GM18517 (cell line): ENCODE measurements around the gene ATP9B.

Source experiments
- ATAC-seq: cut with Tn5 transposase; IDR thresholded peaks from one replicate; pipeline ENCODE4 v1.9.1; 2021; ENCODE audit warnings: mild to moderate bottlenecking, moderate library complexity; ENCODE audit not compliant: unreplicated experiment

The ATP9B gene, protein sequence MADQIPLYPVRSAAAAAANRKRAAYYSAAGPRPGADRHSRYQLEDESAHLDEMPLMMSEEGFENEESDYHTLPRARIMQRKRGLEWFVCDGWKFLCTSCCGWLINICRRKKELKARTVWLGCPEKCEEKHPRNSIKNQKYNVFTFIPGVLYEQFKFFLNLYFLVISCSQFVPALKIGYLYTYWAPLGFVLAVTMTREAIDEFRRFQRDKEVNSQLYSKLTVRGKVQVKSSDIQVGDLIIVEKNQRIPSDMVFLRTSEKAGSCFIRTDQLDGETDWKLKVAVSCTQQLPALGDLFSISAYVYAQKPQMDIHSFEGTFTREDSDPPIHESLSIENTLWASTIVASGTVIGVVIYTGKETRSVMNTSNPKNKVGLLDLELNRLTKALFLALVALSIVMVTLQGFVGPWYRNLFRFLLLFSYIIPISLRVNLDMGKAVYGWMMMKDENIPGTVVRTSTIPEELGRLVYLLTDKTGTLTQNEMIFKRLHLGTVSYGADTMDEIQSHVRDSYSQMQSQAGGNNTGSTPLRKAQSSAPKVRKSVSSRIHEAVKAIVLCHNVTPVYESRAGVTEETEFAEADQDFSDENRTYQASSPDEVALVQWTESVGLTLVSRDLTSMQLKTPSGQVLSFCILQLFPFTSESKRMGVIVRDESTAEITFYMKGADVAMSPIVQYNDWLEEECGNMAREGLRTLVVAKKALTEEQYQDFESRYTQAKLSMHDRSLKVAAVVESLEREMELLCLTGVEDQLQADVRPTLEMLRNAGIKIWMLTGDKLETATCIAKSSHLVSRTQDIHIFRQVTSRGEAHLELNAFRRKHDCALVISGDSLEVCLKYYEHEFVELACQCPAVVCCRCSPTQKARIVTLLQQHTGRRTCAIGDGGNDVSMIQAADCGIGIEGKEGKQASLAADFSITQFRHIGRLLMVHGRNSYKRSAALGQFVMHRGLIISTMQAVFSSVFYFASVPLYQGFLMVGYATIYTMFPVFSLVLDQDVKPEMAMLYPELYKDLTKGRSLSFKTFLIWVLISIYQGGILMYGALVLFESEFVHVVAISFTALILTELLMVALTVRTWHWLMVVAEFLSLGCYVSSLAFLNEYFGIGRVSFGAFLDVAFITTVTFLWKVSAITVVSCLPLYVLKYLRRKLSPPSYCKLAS

DNA sequence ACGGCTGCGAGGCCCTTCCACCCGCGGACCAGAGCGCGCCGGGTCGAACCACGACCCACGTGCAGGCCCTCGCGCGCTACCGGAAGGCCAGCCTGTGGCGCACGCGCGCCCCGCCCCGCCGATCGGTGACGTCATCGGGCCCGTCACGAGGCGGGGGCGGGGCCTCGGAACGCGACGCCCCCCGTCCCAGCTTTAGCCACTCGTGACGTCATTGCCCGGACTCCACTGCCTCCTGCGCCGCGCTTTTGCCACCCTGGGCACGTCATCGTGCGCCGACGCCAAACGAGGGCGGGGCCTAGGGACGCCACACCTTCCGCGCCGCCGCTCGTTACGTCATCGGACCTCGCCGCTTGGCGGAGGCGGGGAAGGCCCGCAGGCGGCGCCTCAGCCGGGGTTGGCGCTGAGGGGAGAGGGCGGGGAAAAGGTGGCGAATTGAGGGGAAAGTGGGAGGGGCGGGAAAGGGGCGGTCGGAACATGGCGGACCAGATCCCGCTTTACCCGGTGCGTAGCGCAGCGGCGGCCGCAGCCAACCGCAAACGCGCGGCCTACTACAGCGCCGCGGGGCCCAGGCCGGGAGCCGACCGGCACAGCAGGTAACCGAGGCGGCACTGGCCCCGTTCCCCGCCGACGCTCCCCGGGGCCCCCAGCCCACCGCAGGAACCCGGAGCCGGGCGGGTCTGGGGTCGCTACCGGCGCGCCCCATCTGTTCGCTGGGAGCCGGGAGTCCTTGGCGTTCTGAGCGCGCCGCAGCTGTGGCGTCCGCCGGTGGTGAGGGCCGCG, at the start of gene ATP9B:
Gene ATP9B (plus strand): TSS at position 458 of the 780 bp plus-strand sequence. CDS start 17 bp downstream, at position 475.
- peak; percentile 76 for ATAC-seq

DNA sequence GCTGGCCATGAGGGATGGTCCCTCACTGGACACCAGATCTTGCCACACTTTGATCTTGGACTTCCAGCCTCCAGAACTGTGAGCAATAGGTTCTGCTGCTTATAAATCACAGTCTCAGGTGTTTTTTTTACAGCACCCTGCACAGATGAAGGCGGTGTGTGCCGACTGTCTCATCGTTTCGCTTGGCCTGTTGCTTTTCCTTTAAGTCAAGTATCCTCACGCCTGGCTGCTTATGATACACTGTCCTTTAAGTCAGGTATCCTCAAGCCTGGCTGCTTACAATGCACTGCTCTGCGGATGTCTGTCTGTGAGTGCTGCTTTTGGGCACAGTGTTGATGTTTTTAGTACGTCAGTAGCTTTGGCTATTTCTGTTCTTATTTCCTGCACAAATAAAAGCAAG, 49.3 kb upstream of the ATP9B start:
- ATAC-seq = no peak

DNA sequence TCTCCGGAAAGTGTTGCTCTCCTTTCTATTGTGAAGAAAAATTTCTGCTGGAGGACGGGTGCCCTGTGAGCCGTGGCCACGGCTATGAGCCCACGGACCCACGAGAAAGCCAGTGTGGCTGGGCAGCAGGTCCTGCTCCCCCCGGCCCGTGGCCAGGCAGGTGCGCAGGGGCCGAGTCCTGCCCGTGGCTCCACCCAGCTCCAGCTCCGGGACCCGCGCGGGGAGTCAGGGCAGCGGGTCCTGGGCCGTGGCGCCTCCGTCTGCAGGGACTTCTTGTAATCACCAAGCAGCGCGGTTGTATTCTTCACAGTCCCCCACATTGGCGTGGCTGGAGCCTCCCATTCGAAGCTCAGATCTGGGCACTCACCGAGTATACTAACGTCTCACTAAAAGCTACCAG, 46.6 kb upstream of the ATP9B start:
- no peak for ATAC-seq

DNA sequence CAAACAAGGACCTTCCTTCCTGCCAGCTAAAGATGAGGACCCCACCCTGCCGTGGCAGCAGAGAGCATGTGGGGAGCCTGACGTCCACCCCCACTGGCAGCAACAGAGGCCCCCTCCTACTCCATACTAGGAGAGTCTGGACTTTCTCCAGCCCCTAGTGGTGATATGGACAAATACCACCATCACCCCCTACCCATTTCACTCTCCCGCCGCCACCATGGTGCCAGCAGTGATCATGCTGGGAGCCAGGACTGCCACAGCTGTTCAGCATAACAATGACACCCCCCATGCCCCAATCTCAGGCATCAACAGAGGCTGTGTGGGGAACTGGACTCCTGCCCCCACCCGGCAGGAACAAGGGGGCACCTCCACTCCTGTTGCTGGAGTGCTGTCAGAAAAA, 42.7 kb upstream of the ATP9B start:
- no peak for ATAC-seq

DNA sequence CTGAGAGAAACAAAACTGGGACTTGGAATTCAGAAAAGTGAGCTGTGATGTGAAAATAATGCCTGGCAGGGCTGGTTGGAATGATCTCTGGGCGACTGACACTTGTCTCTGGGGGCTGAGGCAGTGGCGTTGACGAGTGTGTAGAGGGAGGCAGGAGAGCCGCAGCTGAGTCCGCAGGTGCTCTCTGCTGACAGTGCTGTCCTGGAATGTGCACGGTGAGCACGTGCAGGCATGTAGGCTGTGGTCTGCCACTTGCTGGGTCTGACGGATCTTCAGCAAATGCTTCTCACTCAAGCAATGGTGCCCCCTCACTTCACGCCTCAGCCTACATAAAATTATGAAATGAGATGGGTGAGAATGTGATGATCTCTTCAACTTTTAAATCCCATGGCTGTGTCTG, 38.5 kb upstream of the ATP9B start:
- no peak for ATAC-seq

DNA sequence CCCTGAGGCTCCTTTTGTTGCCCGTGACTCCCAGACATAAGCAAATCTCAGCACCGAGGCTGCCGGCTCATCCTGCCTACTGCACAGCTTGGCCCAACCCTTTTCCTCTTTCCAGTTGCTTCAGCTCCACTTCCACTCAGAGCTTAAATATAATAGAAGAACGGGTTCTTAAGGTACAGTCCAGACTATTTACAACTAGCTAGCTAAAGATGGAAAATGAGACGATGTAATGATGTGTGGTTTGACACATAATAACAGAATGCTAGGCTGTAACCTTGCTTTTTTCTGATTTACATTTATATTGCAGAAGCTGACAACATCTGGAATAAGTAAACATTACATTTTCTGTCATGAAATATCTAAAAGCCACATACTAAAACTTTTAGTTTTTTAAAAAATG, 26.9 kb upstream of the ATP9B start:
- no peak for ATAC-seq

DNA sequence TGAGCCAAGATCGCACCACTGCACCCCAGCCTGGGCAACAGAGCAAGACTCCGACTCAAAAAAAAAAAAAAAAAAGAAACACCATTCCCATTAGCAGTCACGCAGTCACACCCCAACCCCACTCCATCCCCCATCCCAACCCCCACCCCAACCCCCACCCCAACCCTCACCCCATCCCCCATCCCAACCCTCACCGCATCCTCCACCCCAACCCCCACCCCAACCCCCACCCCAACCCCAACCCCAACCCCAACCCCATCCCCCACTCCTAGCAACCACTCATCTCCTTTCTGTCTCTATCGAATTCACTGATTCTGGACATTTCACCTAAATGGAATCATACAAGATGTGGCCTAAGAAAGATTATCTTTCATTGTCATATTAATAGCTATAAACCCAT, 25.9 kb upstream of the ATP9B start:
- no peak for ATAC-seq

DNA sequence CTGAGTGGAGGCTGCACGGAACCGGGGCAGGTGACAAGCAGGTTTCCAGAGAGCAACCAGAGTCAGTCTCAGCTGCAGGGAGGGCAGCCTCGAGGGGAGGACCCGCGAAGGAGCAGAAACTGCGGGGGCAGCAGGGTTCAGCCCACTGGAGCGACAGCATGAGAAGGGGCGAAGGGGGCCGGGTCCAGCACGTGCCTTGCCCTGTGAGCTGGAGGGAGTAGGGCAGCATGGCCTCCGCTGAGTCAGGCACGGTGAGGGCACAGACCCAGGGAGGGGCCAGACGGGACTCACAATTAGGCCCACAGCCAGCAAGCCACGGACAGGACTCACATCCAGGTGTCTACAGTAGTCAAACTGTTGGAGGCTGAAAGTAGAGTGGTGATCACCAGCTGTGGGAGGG, 22.7 kb upstream of the ATP9B start:
- ATAC-seq = no peak

DNA sequence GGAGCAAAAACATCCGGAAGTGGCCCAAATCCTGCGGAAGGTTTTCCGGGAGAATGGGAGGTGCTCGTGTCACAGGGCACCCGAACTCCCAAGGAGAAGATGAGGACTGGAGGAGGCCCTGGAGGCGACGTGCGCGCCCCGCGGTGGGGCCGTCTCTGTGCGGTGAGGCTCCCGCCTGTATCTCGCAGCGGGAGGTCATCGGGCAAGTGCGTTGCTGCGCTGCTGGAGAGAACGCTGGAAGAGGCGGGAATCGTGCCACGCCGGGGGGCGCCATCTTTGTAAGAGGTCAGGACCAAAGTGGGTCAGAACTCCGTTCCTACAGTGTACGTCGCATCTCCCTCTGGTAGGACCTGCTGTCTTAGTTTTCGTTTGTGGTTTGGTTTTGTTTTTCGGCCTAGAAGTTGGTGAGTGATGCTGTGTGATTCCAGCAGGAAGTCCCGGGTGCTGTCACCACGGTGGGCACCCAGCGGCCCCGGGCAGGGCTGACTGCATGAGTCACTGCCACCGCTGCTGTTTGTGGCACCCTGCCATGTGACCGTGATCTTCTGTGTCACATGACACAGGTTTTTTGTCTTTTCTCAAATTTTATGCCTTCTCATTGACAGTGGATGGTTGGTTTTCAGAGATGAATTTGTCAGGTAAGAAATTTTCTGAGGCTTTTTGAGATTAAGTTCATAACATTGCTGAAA, 21.5 kb upstream of the ATP9B start:
- ATAC-seq = no peak

DNA sequence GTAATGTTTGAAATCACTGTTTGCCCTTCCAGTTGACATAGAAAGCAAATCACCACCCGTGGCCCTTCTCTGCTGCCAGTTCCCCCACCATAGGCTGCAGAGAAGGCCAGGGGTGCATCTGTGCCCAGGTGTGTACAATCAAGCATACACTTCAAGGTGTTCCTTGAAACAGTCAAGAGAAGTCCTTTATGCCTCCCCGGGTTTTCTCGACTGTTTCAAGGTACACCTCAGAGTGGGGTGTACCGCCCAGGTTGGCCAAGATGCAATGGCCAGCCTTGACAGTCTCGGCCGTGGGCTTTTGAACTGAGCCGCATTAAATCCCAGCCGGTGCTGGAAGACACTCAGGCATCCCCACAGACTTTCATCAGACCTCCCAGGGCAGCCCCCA, 21.0 kb upstream of the ATP9B start:
- ATAC-seq = no peak

DNA sequence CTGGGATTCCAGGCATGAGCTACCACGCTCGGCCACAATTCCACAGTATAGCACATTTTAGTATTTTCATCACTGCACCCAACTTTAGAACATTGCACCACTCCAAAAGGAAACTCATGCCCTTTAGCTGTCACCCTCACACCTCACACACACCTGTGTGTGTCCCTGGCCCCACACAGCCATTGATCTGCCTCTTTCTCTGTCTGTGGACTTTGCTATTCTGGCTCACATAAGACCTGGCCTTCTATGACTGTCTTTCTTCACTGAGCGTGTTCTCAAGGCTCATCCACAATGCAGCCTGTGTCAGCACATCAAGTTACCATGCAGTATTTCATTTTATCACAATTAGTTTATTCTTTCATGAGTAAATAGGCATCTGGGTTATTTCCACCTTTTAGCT, 19.7 kb upstream of the ATP9B start:
- ATAC-seq = no peak

DNA sequence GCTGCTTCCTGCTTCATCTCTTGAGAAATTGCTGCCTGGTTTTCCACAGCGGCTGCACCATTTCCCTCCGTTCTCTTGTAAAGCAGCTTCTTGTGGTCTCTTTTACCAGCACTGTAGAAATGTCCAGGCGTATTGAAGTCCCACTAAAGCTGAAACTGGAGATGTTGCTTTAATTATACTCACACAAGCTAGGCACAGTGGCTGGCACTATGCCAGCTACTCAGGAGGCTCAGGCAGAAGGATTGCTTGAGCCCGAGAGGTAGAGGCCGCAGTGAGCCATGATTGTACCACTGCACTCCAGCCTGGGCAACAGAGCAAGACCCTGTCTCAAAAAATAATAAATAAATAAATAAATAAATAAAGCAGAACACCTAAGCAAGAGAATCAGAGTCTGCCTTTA, 19.2 kb upstream of the ATP9B start:
- ATAC-seq = no peak

DNA sequence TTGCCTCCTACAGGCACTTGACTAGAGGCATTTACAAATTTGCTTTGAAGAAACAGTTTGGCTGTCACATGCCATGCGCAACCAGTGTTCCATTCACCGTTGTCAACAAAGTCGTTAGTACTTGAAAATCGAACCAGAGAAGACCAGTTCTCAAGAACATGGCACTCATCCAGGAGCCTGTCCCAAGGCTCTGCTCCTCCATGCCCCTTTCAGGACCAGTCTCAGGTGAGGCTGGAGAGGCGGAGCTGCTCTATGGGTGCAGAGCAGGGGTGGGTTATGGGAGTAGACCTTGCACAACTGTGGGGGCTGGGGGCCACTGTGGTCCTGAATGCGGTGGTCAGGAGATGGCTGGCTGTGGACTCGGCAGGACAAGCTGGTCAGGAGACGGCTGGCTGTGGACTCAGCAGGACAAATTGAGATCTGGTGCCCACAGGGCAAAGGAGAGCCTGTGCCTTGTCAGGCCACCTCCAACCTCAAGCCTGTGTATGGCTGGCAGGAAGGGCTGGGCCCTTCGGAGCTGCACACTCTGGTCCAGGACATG, 12.3 kb upstream of the ATP9B start:
- no peak for ATAC-seq

DNA sequence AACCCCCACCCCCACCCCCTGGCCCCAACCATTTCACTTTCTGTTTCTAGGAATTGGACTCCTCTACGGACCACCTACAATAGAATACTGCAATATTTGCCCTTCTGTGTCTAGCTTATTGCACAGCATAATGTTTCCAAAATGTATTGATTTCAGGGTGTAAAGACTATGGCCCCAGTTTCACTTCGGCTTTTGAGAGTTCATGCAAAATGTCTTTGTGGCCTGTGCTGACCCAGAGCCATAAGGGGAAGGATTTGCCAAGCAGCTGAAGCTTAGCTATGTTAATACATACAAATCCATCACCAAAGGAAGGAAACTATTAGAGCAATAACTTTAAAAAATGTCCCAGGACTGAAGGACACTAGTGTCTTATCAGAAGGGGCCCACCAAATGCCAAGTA, 11.2 kb upstream of the ATP9B start:
- no peak for ATAC-seq

DNA sequence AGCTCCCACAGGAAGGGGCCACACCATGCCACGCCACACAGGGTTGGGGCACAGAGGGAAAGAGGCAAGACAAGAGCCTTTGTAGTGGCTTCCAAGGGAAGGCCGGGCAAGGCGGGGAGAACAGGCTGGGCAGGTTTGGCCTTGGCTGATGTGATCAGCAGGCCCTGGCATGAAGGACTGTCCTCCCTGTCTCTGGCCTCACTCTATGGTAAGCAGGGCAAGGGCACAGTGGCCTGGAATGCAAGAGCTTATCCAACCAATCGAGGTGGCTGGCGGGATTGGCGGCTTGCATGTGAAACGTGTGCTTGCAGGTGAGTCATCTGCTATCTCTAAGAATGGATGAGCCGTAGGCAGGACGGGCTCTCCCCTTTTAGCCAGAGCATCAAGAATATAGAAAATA, 6.4 kb upstream of the ATP9B start:
- no peak for ATAC-seq

DNA sequence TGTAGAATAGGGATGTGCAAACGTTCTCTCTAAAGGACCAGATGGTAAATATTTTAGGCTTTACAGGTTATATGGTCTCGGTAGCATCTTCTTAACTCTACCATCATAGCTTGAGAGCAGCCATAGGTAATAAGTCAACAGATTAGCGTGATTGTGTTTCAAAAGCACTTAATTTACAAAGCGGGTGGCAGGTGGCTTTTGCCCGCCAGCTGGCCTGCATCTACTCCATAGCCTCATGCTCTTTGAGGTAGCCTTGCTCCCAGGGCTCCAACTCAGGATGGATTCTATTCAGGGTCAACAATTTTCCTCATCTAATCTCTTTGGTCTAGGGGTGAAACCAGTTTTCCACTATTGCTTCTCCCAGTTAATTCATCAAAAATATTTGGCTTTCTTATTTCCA, 5.0 kb upstream of the ATP9B start:
- ATAC-seq = no peak

DNA sequence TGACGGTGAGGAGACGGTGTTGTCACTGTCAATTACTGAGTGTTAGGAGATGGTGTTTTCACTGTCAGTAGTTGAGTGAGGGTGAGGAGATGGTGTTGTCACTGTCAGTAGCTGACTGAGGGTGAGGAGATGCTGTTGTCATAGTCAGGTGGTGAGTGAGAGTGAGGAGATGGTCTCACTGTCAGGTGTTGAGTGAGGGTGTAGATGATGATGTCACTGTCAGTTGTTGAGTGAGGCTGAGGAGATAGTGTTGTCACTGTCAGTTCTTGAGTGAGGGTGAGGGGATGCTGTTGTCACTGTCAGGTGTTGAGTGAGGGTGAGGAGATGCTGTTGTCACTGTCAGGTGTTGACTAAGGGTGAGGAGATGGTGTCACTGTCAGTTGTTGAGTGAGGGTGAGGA, 3.4 kb upstream of the ATP9B start:
- no peak for ATAC-seq

DNA sequence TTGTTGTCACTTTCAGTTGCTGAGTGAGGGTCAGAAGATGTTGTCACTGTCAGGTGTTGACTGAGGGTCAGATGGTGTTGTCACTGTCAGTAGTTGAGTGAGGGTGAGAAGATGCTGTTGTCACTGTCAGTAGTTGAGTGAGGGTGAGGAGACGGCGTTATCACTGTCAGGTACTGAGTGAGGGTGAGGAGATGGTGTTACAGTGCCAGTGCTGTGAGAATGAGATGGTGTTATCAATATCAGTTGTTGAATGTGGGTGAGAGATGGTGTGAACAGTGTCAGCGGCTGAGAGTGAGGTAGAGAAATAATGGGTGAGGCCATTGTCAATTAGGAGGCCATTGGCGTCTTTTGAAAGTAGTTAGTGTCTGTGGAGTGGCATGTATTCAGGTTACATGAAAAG, 1.6 kb upstream of the ATP9B start:
- no peak for ATAC-seq

DNA sequence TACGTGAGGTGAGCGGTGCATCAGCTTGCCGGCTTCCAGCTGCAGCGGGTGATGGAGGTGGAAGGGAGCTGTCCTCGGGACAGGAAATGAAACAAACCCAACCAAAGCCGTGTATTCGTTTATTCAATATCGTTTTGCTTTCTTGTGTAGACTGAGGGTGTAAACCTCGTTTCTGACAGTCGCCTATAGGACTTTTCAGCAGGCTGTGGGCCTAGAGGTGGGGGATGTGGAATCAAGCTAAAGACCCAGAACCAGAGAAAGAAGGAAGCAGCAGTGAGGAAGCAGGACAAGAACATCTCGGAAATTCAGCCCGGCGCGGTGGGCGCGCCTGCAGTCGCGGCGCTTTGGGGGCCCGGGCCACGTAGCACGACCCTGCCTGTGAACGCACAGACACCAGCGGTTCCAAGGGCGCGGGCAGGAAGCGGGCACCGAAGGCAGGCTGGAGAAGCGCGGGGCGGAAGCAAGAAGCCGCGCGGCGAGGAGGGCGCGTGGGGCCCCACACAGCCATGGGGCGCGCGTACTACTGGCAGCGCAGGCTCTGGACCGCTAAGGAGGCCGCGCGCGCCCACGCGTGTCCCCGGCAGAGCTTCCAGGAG, 755 bp upstream of the ATP9B start:
- ATAC-seq = peak; percentile 28

DNA sequence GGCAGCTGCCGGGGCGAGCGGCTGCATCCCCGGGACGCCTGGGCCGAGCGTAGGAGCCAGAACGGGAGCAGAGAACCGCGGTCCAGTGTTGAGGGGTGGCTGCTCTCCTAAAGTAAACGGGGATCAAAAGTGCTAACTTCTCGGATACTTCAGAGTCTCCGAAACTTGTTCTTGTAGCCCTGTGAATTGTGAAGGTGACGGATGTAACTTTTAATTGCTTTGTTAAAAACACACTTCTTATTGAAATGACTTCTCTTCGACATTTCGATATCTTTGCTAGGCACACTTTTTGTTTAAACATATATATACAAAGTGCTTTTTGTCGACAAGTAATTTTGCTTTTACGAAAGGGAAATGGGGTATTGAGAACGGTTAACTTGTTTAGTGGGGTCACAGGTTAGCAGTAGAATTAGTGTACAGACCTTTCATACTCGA, 540 bp downstream of the ATP9B start:
- no peak for ATAC-seq
